KMS-11 (cell line): ENCODE data around the gene ENOX1.
A peak's percentile ranks its signal among the peaks of the same experiment; 100 is the strongest.

ENCODE experiments used
- H2AFZ ChIP-seq: fragments of 200-600 bp; sonication (generic); 2 replicates; pipeline ENCODE4 v1.6.1; 2016; ENCODE audit warnings: antibody characterized with exemption, mixed run types, low read depth
- H3K27ac ChIP-seq: fragments of 200-600 bp; sonication (generic); 2 replicates; pipeline ENCODE4 v1.6.1; 2016; ENCODE audit warnings: mild to moderate bottlenecking, mixed run types
- H3K27me3 ChIP-seq: fragments of 200-600 bp; sonication (generic); 2 replicates; pipeline ENCODE4 v1.6.1; 2017; ENCODE audit warnings: mild to moderate bottlenecking, low read depth, mixed run types, moderate library complexity; ENCODE audit not compliant: insufficient read depth
- H3K36me3 ChIP-seq: fragments of 200-600 bp; sonication (generic); 2 replicates; pipeline ENCODE4 v1.6.1; 2017; ENCODE audit warnings: mild to moderate bottlenecking, mixed run types; ENCODE audit not compliant: insufficient read depth
- H3K4me1 ChIP-seq: fragments of 200-600 bp; sonication (generic); 2 replicates; pipeline ENCODE4 v1.6.1; 2016; ENCODE audit warnings: mild to moderate bottlenecking, low read depth, mixed run types; ENCODE audit not compliant: poor library complexity, severe bottlenecking
- H3K4me2 ChIP-seq: fragments of 200-600 bp; sonication (generic); 2 replicates; pipeline ENCODE4 v1.7.0; 2016; ENCODE audit warnings: mild to moderate bottlenecking, mixed run types
- H3K4me3 ChIP-seq: fragments of 200-600 bp; sonication (generic); IDR thresholded peaks from 2 replicates; pipeline ENCODE4 v1.6.1; 2017; ENCODE audit warnings: low read depth, low read length, mixed read lengths; ENCODE audit not compliant: insufficient read depth
- H3K79me2 ChIP-seq: fragments of 200-600 bp; sonication (generic); 2 replicates; pipeline ENCODE4 v1.6.1; 2016; ENCODE audit warnings: low read depth, mixed run types; ENCODE audit not compliant: insufficient read depth
- H3K9ac ChIP-seq: fragments of 200-600 bp; sonication (generic); 2 replicates; pipeline ENCODE4 v1.6.1; 2016; ENCODE audit warnings: mild to moderate bottlenecking, mixed run types
- H4K20me1 ChIP-seq: fragments of 200-600 bp; sonication (generic); 2 replicates; pipeline ENCODE4 v1.6.1; 2016; ENCODE audit warnings: mild to moderate bottlenecking, mixed run types; ENCODE audit not compliant: insufficient read depth
- CTCF ChIP-seq: fragments of 200-600 bp; sonication (generic); conservative IDR thresholded peaks from 2 replicates; pipeline ENCODE4 v1.6.1; 2017; ENCODE audit warnings: low read depth, mild to moderate bottlenecking, antibody characterized with exemption, low read length, moderate library complexity, mixed read lengths

ENOX1 gene

GRCh38 chr13:43786472-43786765 is 353 bp downstream of the ENOX1 start:
- Histone ChIP-seq H3K4me3 (no peak overlapping the region), H2AFZ (peak overlapping the region; percentile 71)

GRCh38 chr13:43785650-43786471 is 911 bp downstream of the ENOX1 start:
- H4K20me1 ChIP-seq: no peaks in the 10 kb centered on the region
- no peaks in the 10 kb centered on the region for H3K27me3 ChIP-seq
- peaks cover 13% of the 10 kb centered on the region for H3K4me1 ChIP-seq
- H3K36me3 ChIP-seq: no peaks in the 10 kb centered on the region
- H3K9ac ChIP-seq: peak overlapping the region; percentile 84; the same call in 1 of the 2 replicates
- H3K27ac ChIP-seq: no peak overlapping the region
- TF ChIP-seq CTCF: no peak
- no peak overlapping the region for H3K4me2 ChIP-seq
- no peaks in the 10 kb centered on the region for H3K79me2 ChIP-seq
- no peak overlapping the region; the same call in 1 of the 2 replicates for H2AFZ ChIP-seq
- no peak overlapping the region for H3K4me3 ChIP-seq

More at GRCh38 chr13:43786472-43786765, 353 bp downstream of the ENOX1 start:
- peak overlapping the region; percentile 84 for H3K9ac ChIP-seq
- no peak for TF ChIP-seq CTCF
- no peaks in the 10 kb centered on the region for H3K36me3 ChIP-seq
- H3K27ac ChIP-seq: peak overlapping the region; percentile 67
- no peaks in the 10 kb centered on the region for H3K27me3 ChIP-seq
- peaks cover 13% of the 10 kb centered on the region for H3K4me1 ChIP-seq
- no peaks in the 10 kb centered on the region for H4K20me1 ChIP-seq
- no peaks in the 10 kb centered on the region for H3K79me2 ChIP-seq
- H3K4me2 ChIP-seq: no peak overlapping the region

GRCh38 chr13:43785261-43785649 is 1.5 kb downstream of the ENOX1 start:
- Histone ChIP-seq H4K20me1 (no peaks in the 10 kb centered on the region), H3K36me3 (no peaks in the 10 kb centered on the region), H3K4me1 (peaks cover 13% of the 10 kb centered on the region), H3K9ac (no peak overlapping the region), H3K79me2 (no peaks in the 10 kb centered on the region), H3K27me3 (no peaks in the 10 kb centered on the region), H2AFZ (no peak overlapping the region), H3K27ac (no peak overlapping the region), H3K4me2 (no peak overlapping the region), H3K4me3 (no peak overlapping the region)
- no peak for TF ChIP-seq CTCF

GRCh38 chr13:43784496-43784895 is 2.3 kb downstream of the ENOX1 start:
- Histone ChIP-seq H3K4me3 (no peak overlapping the region), H3K36me3 (no peaks in the 10 kb centered on the region), H3K9ac (no peak overlapping the region), H3K4me1 (peaks cover 13% of the 10 kb centered on the region), H3K27ac (no peak overlapping the region), H3K79me2 (no peaks in the 10 kb centered on the region), H3K27me3 (no peaks in the 10 kb centered on the region), H2AFZ (no peak overlapping the region), H3K4me2 (no peak overlapping the region), H4K20me1 (no peaks in the 10 kb centered on the region)
- no peak for TF ChIP-seq CTCF
